NCI-H345 (cell line): Measurements from ENCODE around the gene LARP4B.

ENCODE experiments used
- DNase-seq: peaks from one replicate; lab custom pipeline; 2025; lab: John Stamatoyannopoulos, UW

Gene LARP4B

GRCh38 chr10:767794-768193 lies 163.7 kb downstream of the LARP4B start:
- no peak for DNase-seq

GRCh38 chr10:767211-767610 lies 164.3 kb downstream of the LARP4B start:
- DNase-seq: no peak

- DNase-seq: no peak
These were observed 170.1 kb downstream of the LARP4B start for GRCh38 chr10:761376-761775.

GRCh38 chr10:760622-761021 lies 170.9 kb downstream of the LARP4B start:
- no peak for DNase-seq

- no peak for DNase-seq
These were observed 171.5 kb downstream of the LARP4B start for GRCh38 chr10:759898-760477.
